NCI-H2196 treated with DMSO at 0.1 percent for 48 hours (cell line): ENCODE data around the gene RNF39.

Experiments
- DNase-seq: peaks from one replicate; lab custom pipeline; 2025; ENCODE audit not compliant: unreplicated experiment; lab: John Stamatoyannopoulos, UW

Gene RNF39

GRCh38 chr6:30020626-30021025 lies 54.9 kb downstream of the RNF39 start:
- no peak for DNase-seq
